ENCODE measurements around the gene CTNNA1. TPM values are rescaled to one million over a fixed set of nuclear protein-coding genes. Genes with fewer than 3 reads are reported as not detected.
A peak's percentile ranks its signal among the peaks of the same experiment; 100 is the strongest.
"Not testable (repeated sequence)": the region's sequence is repeated elsewhere in the genome, so short reads cannot be mapped to it uniquely, and the experiment has no call there.

Gene CTNNA1
- total RNA-seq, 2 donors from 2014 or later: 247 to 288 TPM

DNA sequence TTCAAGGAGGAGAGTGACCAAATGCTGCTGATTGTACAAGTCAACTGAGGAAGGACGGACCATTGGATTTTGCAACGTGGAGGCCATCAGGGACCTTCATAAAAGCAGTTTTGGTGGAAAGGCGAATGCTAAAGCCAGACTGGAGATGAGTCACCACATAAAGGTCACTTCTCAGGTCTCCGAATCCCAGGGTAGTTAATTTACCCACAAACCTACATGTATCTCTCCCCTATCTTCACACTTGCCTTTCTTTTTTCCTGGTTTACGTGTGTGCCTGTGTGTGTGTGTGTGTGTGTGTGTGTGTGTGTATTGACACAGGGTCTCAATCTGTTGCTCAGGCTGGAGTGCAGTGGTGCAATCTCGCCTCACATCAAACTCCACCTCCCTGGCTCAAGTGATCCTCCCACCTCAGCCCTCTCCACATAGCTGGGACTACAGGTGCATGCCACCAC lies 4.6 kb upstream of the CTNNA1 start:
- H3K27me3 ChIP-seq: no peaks in the 10 kb centered on the region
- no peaks in the 10 kb centered on the region for H3K9me3 ChIP-seq
- peaks cover 0 to 7% of the 10 kb centered on the region in 2 donors for H3K4me1 ChIP-seq
- TF ChIP-seq, protein P1, sequence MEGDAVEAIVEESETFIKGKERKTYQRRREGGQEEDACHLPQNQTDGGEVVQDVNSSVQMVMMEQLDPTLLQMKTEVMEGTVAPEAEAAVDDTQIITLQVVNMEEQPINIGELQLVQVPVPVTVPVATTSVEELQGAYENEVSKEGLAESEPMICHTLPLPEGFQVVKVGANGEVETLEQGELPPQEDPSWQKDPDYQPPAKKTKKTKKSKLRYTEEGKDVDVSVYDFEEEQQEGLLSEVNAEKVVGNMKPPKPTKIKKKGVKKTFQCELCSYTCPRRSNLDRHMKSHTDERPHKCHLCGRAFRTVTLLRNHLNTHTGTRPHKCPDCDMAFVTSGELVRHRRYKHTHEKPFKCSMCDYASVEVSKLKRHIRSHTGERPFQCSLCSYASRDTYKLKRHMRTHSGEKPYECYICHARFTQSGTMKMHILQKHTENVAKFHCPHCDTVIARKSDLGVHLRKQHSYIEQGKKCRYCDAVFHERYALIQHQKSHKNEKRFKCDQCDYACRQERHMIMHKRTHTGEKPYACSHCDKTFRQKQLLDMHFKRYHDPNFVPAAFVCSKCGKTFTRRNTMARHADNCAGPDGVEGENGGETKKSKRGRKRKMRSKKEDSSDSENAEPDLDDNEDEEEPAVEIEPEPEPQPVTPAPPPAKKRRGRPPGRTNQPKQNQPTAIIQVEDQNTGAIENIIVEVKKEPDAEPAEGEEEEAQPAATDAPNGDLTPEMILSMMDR (IDR thresholded peaks at IDR 0.05): no peak
- H3K4me3 ChIP-seq: no peak overlapping the region
- peaks cover under 1% of the 10 kb centered on the region for H3K36me3 ChIP-seq
- H3K27ac ChIP-seq: no peak overlapping the region
- peak; percentile 84 for DNase-seq (ENCODE audit: low spot score)

DNA sequence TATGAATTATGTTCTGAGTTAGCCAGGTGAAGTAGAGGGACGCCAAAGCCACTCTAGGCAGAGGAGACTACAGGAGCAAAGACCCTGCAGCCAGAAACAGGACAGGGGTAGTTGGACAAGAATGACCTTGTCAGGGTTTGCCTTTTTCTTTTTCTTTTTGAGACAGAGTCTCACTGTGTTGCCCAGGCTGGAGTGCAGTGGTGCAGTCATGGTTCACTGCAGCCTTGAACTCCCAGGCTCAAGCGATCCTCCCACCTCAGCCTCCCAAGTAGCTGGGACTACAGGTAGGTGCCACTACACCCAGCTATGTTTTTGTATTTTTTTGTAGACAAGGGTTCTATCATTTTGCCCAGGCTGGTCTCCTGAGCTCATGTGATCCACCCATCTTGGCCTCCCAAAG lies 1.9 kb upstream of the CTNNA1 start:
- not testable (repeated sequence) for H3K27me3 ChIP-seq; DNase-seq (ENCODE audit: low spot score); H3K4me3 ChIP-seq; H3K9me3 ChIP-seq; H3K27ac ChIP-seq; H3K36me3 ChIP-seq
- peaks cover 0 to 25% of the 10 kb centered on the region in 2 donors for H3K4me1 ChIP-seq

DNA sequence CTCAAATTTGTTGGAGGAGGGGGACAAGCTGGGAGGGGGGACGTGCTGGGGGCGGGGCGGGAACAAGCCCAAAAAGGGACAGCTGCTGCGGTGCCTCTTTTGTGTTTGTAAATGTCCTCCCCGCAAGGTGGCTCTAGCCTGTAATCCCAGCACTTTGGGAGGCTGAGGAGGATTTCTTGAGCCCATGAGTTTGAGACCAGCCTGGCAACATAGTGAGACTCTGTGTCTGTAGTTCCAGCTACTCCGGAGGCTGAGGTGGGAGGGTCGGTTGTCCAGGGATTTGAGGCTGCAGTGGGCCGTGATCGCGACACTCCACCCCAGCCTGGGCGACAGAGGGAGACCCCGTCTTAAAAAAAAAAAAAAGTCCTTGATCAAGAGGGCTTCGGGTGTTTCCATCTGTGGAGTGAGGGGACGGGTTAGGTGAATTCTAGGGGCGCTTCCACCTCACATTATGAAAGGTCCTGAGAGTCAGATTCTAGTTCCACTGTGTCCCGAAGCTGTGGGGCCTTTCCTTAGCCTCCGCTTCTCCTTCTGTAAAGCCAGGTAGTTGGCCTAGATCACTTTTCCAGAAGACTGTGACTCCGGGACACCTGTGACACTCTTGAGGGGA lies 779 bp upstream of the CTNNA1 start:
- Histone ChIP-seq H3K27ac (peak overlapping the region; percentile 100), H3K36me3 (peaks cover 3% of the 10 kb centered on the region), H3K4me3 (peak overlapping the region; percentile 98 to 100), H3K9me3 (no peaks in the 10 kb centered on the region), H3K27me3 (no peaks in the 10 kb centered on the region), H3K4me1 (peaks cover 0 to 36% of the 10 kb centered on the region in 2 donors)
- TF ChIP-seq, protein P1 (IDR thresholded peaks at IDR 0.05): peak in 1 of 2 donors; percentile 14
- no peak for DNase-seq (ENCODE audit: low spot score)

DNA sequence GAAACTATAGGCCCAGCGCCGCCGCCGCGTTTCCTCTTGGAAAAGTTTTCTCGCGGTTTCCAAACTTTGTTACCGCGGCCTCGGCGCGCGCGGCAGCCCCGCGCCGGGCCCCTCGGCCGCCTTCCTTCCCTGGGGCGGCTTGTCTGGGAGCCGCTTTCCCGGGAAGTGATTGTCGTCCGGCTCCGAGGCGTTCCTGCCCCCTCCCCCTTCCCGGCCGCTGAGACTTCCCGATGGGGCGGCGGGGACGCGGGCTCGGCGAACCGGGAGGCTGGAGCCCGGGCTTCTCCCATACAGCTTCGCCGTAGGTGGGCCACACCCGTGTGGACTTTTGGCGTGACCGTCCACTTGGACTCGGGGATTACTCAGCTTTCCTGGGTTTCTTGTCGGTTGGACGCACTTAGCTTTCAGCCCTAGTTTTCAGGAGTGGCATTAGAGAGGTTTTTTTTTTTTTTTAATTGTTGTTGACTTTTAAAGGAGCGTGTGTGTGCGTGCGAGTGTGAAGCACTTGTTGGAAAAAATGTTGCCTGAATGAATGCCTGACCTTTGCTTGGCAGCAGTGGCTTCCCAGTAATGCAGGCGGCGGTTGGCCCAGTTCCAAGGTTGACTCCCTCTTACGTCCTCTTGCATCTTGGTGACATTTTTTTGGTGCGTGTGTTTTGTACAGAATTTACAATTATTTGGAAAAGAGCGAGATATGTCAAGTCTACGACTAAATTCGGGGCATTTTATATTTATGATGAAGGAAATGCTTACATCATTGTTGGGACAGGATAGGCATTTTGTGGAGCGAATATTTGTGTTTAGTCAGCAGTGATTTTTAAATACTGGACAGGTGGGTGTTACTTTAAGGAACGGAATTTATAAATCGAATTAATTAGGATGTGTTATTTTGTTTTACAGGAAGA lies 821 bp downstream of the CTNNA1 start:
- peak; percentile 97 for DNase-seq (ENCODE audit: low spot score)
- H3K27ac ChIP-seq: peak overlapping the region; percentile 100
- peaks cover 16% of the 10 kb centered on the region for H3K36me3 ChIP-seq
- peak overlapping the region; percentile 98 to 100 for H3K4me3 ChIP-seq
- H3K27me3 ChIP-seq: no peaks in the 10 kb centered on the region
- H3K4me1 ChIP-seq: peaks cover 0 to 41% of the 10 kb centered on the region in 2 donors
- H3K9me3 ChIP-seq: peaks cover 0 to 9% of the 10 kb centered on the region in 2 donors
- TF ChIP-seq, protein P1 (IDR thresholded peaks at IDR 0.05): no peak

DNA sequence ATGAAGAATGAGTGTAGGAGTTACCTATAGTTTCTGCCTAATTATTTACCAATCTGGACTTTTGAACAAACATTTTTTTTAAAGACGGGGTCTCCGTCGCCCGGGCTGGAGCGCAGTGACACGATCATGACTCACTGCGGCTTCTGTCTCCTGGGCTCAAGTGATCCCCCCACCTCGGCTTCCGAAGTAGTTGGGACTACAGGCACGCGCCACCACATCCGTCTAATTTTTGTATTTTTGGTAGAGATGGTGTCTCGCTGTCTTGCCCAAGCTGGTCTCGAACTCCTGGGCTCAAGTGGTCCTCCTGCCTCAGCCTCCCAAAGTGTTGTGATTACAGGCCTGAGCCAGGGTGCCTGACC lies 1.5 kb downstream of the CTNNA1 start:
- H3K4me3 ChIP-seq: peak overlapping the region; percentile 98 to 100
- peak overlapping the region; percentile 100 for H3K27ac ChIP-seq
- no peaks in the 10 kb centered on the region for H3K27me3 ChIP-seq
- H3K9me3 ChIP-seq: peaks cover 0 to 9% of the 10 kb centered on the region in 2 donors
- peaks cover 0 to 41% of the 10 kb centered on the region in 2 donors for H3K4me1 ChIP-seq
- TF ChIP-seq, protein P1 (IDR thresholded peaks at IDR 0.05): no peak
- DNase-seq (ENCODE audit: low spot score): no peak
- H3K36me3 ChIP-seq: peaks cover 22% of the 10 kb centered on the region

DNA sequence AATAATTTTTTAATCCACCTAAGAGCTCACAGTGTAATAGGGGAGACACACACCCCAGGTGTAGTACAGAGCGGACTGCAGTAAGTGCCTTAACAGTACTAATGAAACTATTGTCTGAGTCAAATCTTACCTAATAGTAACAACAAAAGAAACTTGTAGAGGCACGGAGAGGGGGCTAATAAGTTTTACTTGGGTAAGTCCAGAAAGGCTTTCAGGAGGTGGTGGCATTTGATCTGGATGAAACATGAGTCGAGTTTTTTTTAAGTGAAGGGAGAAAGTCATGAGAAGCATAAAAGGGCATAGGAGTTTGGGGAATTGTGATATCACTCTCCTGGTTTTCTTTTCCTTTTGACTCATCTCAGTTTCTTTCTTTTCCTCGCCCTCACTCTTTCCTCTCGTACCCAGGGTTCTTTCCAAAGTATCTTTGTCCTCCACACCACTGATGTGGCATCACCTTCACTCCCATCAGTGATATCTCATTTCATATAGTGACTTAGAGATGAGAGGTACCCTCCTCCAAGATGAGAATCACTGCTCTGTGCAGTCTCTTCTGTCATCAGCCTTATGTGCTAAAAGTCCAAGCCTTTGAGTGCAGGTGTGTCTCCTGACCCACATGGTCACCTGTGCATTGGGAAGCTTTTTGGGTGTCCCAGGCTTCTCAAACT lies 2.0 kb downstream of the CTNNA1 start:
- TF ChIP-seq, protein P1 (IDR thresholded peaks at IDR 0.05): no peak
- H3K9me3 ChIP-seq: peaks cover 0 to 9% of the 10 kb centered on the region in 2 donors
- peaks cover 0 to 43% of the 10 kb centered on the region in 2 donors for H3K4me1 ChIP-seq
- no peak for DNase-seq (ENCODE audit: low spot score)
- no peaks in the 10 kb centered on the region for H3K27me3 ChIP-seq
- H3K27ac ChIP-seq: peak overlapping the region; percentile 100
- H3K4me3 ChIP-seq: peak overlapping the region; percentile 98 to 100
- peaks cover 23% of the 10 kb centered on the region for H3K36me3 ChIP-seq
